SIG-M5 treated with dmso at 0.1 percent for 504 hours (cell line): ENCODE results near the gene LGI1.
"Not testable (repeated sequence)": the region's sequence is repeated elsewhere in the genome, so short reads cannot be mapped to it uniquely, and the experiment has no call there.

ENCODE experiments used
- DNase-seq: peaks from one replicate; lab custom pipeline; 2025; ENCODE audit not compliant: unreplicated experiment; lab: John Stamatoyannopoulos, UW

LGI1 gene

GRCh38 chr10:93799155-93799708 lies 41.5 kb downstream of the LGI1 start:
- DNase-seq, result no peak

- DNase-seq, result no peak
Observed at GRCh38 chr10:93804200-93804599, 46.5 kb downstream of the LGI1 start.

GRCh38 chr10:93806903-93807302 lies 49.2 kb downstream of the LGI1 start:
- DNase-seq, result no peak

GRCh38 chr10:93807371-93807770 lies 49.6 kb downstream of the LGI1 start:
- DNase-seq, result no peak

- DNase-seq, result no peak
Observed at GRCh38 chr10:93812659-93813338, 55.1 kb downstream of the LGI1 start.

- DNase-seq, result peak; percentile 21
Observed at GRCh38 chr10:93813507-93814465, 56.0 kb downstream of the LGI1 start.

- no peak for DNase-seq
Observed at GRCh38 chr10:93815304-93816096, 57.8 kb downstream of the LGI1 start.

- peak; percentile 41 for DNase-seq
Observed at GRCh38 chr10:93816123-93816747, 58.5 kb downstream of the LGI1 start.

GRCh38 chr10:93818086-93818485 lies 60.4 kb downstream of the LGI1 start:
- no peak for DNase-seq

- DNase-seq, result no peak
Observed at GRCh38 chr10:93819520-93819919, 61.8 kb downstream of the LGI1 start.

- DNase-seq, result no peak
Observed at GRCh38 chr10:93820434-93820833, 62.7 kb downstream of the LGI1 start.

GRCh38 chr10:93821051-93821772 lies 63.5 kb downstream of the LGI1 start:
- DNase-seq, result peak; percentile 35

- DNase-seq, result no peak
Observed at GRCh38 chr10:93826355-93826754, 68.6 kb downstream of the LGI1 start.

- DNase-seq, result no peak
Observed at GRCh38 chr10:93827056-93827804, 69.5 kb downstream of the LGI1 start.

- not testable (repeated sequence) for DNase-seq
Observed at GRCh38 chr10:93831065-93831464, 73.3 kb downstream of the LGI1 start.

GRCh38 chr10:93835770-93836169 lies 78.0 kb downstream of the LGI1 start:
- DNase-seq, result no peak

GRCh38 chr10:93837822-93838221 lies 80.1 kb downstream of the LGI1 start:
- DNase-seq, result no peak

GRCh38 chr10:93838278-93838677 lies 80.5 kb downstream of the LGI1 start:
- DNase-seq, result no peak

- DNase-seq, result no peak
Observed at GRCh38 chr10:93841961-93842360, 84.2 kb downstream of the LGI1 start.
